CD4-positive, alpha-beta T cell treated with Interleukin-6 for 4 hours (primary cell): ENCODE measurements around the gene TRMU.

Source experiments
- DNase-seq: peaks from one replicate; pipeline ENCODE4 v3.0.0-alpha.2; 2020; ENCODE audit warnings: mixed read lengths

TRMU gene

GRCh38 chr22:46338636-46339035 is 3.1 kb downstream of the TRMU start:
- no peak for DNase-seq

DNA sequence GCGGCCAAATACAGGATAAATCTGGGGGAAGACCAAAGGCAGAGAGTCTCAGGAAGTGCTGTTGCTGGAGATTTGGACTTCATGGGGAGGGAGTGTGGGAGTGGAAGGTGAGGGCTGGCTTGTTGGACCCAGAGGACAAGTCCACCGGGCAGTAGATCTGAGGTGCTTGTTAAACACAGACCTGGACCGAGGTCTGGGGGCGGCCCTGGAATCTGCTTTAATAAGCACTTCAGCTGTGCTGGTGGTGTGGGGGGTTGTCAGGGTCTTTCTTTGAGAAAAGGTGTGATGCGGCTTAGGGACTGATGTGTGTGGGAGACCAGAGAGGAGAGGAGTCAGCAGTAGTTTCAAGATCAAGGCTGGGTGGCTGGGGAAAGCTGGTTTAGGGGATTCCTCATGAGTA is 4.4 kb downstream of the TRMU start:
- no peak for DNase-seq

DNA sequence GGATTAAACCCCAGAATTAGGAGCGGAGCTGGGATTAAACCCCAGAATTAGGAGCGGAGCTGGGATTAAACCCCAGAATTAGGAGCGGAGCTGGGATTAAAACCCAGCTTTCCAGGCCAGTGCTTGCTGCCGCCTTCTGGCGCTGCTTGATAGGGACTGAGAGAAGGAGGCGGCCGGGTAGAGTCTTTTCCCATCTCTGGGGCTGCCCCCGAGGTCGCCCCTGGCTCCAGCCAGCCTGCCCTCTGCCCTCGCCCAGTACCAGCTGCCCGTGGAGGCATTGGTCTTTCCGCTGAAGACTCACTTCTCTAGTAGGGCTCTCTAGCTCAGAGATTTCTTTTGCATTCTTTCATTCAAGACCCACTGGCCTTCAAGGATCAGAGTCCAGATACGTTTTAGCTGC is 5.2 kb downstream of the TRMU start:
- no peak for DNase-seq

DNA sequence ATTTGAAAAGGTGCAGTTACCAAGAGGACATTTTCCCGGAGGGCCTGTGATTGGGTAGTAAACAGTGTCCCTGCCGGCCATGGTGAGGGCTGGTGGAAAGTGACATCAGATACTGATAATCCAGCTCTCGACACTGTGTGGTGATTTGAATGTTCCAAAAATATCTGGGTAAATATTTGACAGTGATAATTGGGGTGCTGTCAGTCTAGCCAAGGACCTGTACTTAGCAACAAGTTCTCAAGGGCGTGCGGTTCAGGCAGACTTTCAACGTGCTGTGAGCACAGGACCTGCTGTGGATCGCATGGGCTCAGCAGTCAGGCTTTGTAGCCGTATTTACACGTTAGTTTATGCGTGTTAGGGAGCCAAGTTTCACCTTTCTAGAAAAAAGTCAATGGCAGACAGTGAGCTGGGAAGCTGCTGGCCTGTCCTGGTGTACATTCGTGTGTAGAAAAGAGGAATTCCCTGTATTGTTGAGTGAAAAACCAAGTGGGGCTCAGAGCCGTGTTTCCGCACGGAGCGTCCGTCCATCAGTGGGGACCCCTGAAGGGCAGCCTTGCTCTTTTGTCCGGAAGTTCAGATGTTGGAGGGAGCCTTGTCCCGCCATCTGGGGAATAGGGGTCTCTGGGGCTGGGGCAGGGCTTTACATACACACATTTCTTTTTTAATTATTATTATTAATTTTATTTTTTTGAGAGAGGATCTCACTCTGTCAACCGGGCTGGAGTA is 11.3 kb downstream of the TRMU start:
- DNase-seq = no peak

DNA sequence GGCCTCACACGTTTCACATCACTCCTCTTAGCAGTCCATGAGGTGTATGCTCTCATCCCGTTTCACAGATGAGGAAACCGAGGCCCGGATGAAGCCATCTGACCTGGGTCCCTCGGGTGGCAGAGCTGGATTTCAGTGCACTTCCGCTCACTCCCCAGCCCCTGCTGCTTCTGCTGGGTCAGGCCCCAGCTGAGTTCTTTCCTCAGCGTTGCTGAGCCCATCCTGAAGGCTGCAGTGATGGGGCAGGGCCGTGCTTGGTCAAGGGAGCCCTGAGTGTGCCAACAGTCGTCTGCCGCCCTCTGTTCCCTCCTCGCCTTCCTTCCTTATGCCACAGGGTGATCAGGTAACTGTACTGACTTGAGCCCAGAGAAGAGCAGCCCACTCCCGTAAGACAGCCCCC is 12.1 kb downstream of the TRMU start:
- DNase-seq = no peak

DNA sequence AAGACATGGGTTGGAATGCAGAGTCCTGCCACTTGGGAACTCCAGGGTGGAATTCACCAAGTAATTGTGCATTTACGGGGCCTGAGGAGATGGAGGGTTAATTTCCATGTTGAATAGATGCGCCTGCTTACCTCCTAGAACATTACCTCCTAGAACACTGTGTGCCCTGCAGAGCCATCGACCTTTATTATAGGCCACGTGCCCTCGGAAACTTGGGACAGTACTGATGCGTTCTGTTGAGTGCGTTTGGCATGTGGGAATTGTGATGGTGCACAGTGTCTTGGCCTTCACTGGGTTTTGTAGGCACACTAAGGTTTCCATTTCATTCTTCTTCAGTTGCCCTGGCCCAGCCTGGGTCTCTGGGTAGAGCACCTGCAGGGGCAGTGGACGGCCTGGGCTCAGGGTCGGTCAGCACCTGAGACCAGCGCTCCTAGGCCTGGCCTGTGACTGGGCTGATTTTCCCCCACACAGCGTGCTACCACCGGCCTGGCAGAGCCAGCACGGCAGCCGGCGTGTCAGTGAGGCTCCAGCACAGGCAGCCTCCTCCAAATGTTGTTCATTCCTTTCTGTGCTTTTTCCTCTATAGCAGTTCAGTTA is 12.7 kb downstream of the TRMU start:
- DNase-seq = no peak

DNA sequence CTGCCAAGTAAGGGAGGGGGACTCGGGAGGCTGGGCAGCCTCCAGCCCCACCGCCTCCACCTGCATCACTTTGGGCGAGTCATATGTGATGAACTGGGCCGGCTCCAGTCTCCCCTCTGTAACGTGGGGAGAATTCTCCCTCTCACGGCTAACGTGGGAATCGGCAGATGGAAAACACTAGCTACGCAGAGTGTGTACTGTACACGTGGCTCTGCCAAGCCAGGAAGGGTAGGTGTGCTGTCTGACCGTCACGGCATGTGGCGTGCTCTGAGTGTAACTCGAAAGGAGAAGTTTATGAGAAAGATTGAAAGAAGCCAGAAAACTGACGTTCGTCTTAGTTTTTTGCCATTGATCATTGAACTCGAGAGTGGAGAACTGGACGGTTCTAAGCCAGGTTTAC is 13.7 kb downstream of the TRMU start:
- no peak for DNase-seq

DNA sequence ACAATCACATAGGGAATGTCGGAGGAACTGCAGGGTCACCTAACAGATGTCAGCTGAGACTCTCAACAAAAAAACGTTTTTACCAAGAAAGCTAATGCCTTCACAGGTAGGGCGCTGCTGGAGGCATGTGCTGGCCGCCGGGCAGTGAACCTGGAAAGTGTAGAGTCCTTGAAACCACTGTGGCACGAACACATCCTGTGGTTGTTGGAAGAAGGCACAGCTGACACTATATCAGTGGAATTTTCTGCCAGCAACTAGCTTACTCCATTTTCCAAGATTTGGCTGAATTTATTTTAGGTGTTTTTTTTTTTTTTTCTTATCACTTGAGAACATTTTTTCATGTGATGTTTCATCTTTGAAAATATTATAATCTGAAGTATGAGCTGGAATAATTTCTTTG is 14.2 kb downstream of the TRMU start:
- DNase-seq = no peak

- no peak for DNase-seq
These were observed 14.6 kb downstream of the TRMU start for GRCh38 chr22:46350121-46350520.

- DNase-seq = no peak
These were observed 15.1 kb downstream of the TRMU start for GRCh38 chr22:46350646-46351045.

- DNase-seq = no peak
These were observed 15.7 kb downstream of the TRMU start for GRCh38 chr22:46351131-46351735.

DNA sequence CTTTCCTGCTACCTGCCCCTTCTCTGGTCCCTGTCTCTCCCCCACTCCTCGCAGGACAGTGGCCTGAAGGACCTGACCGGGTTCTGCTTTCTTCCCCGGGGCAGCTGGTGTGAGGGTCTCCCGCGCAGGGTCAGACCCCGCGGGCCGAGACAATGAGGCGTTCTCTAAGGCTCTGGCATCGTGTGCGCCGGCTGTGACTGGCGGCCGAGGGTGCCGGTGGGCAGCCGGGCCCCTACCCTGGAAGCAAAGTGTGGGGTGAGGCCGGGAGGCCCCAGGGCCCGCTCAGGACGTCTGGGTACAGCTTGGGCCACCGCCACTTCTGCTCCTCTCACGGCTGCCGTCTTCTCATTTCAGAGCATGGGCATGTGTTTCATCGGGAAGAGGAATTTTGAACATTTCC is 16.3 kb downstream of the TRMU start:
- no peak for DNase-seq

GRCh38 chr22:46352276-46352675 is 16.8 kb downstream of the TRMU start:
- DNase-seq = no peak

DNA sequence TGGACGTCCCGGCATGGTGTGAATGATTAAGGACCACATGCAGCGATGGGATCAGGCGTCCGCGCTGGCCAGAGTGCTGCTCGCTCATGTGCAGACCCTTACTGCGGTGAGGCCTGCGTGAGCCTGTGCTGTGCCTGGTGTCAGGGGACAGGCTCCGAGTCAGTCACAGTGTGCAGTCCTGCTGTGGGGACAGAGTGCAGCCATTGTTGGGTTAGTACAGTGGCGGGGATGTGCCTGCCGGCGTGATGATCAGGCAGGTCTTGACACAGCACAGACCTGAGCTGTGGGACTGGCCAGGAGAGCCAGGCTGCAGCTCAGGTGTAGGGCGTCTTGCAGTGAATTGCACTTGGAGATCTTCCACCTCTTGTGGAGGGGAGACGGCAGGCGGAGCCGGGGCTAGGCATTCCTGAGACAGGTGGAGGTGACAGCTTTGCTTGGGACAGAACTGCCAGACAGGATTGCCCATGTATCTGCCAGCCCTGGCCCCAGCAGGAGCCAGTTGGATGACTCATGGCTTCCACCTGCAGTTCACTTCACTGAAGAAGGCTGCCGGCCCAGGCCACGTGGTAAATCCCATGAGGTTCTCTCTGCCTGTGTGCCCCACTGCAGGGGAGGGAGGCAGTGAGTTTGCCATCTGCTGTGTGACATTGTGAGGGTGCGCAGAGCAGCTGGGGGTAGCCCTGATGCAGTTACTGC is 17.3 kb downstream of the TRMU start:
- no peak for DNase-seq

DNA sequence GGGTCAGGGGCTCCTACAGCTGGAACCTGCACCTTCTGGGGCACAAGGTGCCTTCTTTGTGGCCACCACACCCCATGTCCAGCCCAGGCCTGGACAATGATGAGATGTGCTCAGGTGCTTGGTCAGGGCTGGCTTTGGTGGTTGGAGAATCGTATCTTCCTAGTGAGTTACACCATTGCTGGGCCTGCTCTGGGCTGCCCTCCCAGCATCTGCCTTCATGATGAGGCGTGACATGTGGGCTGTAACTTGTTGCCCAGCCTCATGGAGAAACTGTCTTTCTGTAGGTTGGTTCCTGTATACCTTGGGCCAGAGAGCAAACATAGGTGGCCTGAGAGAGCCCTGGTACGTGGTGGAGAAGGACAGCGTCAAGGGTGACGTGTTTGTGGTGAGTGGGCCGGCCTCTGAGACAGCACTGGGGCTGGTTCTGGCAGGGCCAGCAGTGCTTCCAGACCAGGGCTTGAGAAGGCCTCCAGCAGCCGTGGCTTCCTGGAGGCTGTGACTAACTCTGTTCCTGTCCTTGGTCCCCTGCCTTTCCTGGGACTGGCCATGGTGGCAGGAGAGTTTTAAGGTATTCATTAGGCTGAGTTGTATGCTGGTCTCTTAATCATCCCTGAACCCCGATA is 18.1 kb downstream of the TRMU start:
- no peak for DNase-seq

DNA sequence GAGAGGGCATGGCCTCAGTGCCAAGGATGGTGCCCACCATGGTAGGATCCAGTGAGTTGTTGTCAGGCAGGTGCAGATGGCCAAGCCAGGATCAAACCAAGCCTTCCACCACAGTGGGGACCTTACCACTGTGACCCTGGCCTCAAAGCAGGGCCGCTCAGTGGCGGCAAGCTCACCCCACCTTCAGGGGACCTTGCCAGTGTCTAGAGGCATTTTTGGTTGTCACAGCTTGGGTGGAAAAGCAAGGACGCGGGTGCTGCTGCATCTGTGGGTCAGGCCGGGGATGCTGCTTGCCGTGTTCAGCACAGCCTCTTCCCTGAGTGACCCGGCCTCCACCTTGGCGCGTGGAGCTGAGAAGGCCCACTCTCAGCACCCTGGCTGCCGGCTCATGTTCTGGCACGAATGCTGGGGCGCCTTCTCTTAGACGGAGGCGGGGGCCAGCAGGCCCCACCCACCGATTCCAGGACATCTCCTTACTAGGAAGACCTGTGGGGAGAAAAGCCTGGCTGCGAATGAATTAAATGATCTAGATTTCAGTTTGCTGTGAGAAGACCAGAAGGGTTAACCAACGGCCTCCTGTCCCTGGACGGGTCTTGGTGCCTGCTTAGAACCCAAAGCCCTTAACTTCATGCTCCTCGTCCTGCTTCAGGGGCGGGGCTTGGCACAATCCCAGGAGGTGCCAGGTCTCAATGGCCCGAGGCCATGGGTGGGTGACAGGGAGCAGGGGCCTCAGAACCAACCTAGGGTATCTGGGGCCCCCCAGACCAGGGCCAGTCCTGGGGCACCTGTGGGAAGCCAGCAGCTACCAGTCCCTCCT is 18.9 kb downstream of the TRMU start:
- no peak for DNase-seq

- no peak for DNase-seq
These were observed 19.4 kb downstream of the TRMU start for GRCh38 chr22:46354993-46355305.

- DNase-seq = peak; percentile 58
These were observed 20.0 kb downstream of the TRMU start for GRCh38 chr22:46355369-46355995.

DNA sequence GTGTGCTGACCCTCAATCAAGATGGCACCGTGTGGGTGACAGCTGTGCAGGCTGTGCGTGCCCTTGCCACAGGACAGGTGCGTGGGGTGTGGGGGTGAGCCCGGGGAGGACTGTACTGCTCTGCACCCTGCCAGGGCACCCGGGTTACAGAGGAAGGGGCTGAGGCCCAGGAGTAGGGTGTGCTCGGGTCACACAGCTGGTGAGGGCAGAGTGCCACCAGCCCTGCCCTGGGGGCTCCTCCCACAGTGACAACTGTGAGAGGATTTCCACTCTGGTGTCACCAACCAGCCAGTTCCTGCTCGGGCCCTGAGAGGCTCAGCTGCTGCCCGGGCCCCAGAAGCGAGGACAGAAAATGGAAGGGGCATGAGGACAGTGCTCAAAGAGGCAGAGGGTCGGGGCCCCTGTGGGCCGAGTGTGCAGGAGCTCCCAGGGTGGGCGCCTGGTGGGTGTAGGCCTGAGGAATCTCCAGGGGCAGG is 20.5 kb downstream of the TRMU start:
- DNase-seq = no peak

DNA sequence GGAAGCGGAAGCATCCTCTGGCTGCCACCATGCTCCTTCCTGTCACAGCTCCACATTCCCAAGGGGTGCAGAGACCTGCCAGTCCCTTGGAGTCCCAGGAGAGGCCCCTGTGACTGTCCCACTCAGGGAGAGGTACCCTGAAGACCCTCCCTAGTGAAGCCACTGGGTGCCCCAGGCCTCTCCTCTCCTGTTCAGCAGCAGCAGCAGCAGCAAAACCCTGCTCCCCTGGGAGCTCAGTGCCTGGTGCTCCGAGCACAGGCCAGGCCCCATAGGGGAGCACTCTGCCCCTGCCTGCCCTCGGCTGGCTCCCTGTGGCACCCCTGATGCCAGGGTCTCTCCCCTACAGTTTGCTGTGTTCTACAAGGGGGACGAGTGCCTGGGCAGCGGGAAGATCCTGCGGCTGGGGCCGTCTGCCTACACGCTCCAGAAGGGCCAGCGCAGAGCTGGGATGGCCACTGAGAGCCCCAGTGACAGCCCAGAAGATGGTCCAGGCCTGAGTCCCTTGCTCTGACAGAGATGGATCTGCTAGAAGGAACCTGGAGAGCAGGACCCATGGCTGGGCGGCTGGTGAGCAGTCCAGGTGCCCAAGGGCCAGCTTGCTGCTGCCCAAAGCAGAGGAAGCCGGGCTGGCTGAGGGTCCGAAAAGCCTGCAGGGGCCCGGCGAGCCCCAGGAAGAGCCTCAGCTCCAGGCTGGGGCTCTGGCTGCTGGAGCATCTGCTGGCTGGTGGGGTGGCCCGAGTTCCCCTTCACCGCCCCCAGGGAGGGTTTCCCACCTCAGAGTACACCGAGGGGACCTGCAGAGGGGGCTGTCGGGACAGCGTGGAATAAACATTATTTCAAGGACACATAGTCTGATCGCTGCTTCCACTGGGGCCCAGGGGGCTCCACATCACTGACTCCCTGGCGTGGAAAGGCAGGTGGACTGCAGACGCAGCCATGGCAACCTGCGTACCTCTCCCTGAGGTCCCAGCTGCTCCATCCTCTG is 21.3 kb downstream of the TRMU start:
- DNase-seq = no peak
